Kidney capillary endothelial cell (primary cell): ENCODE measurements around the gene PPP2R5E.

ENCODE experiments used
- DNase-seq: peaks from one replicate; pipeline ENCODE4 v3.0.0-alpha.2; 2018; ENCODE audit warnings: low spot score

Gene PPP2R5E

GRCh38 chr14:63470962-63471793 lies 72.0 kb downstream of the PPP2R5E start:
- DNase-seq = peak; percentile 72

- no peak for DNase-seq
These were observed 74.9 kb downstream of the PPP2R5E start for GRCh38 chr14:63468294-63468693.

- no peak for DNase-seq
These were observed 75.6 kb downstream of the PPP2R5E start for GRCh38 chr14:63467440-63468072.

- no peak for DNase-seq
These were observed 77.8 kb downstream of the PPP2R5E start for GRCh38 chr14:63465347-63465746.

GRCh38 chr14:63460680-63461369 lies 82.4 kb downstream of the PPP2R5E start:
- DNase-seq = no peak

- no peak for DNase-seq
These were observed 83.4 kb downstream of the PPP2R5E start for GRCh38 chr14:63459738-63460137.

- no peak for DNase-seq
These were observed 85.7 kb downstream of the PPP2R5E start for GRCh38 chr14:63457498-63457897.

- DNase-seq = no peak
These were observed 88.1 kb downstream of the PPP2R5E start for GRCh38 chr14:63454863-63455622.

GRCh38 chr14:63454436-63454835 lies 88.7 kb downstream of the PPP2R5E start:
- DNase-seq = no peak

- DNase-seq = no peak
These were observed 89.7 kb downstream of the PPP2R5E start for GRCh38 chr14:63453443-63453936.

GRCh38 chr14:63452796-63453195 lies 90.4 kb downstream of the PPP2R5E start:
- no peak for DNase-seq

- no peak for DNase-seq
These were observed 94.3 kb downstream of the PPP2R5E start for GRCh38 chr14:63448841-63449240.

GRCh38 chr14:63444588-63444987 lies 98.6 kb downstream of the PPP2R5E start:
- DNase-seq = no peak

GRCh38 chr14:63443988-63444387 lies 99.2 kb downstream of the PPP2R5E start:
- no peak for DNase-seq

- DNase-seq = no peak
These were observed 99.8 kb downstream of the PPP2R5E start for GRCh38 chr14:63443361-63443760.

GRCh38 chr14:63438065-63438757 lies 105.0 kb downstream of the PPP2R5E start:
- peak; percentile 21 for DNase-seq

GRCh38 chr14:63436286-63437098 lies 106.7 kb downstream of the PPP2R5E start:
- no peak for DNase-seq

GRCh38 chr14:63435838-63436237 lies 107.3 kb downstream of the PPP2R5E start:
- DNase-seq = no peak

- DNase-seq = no peak
These were observed 108.0 kb downstream of the PPP2R5E start for GRCh38 chr14:63435204-63435603.

- no peak for DNase-seq
These were observed 110.2 kb downstream of the PPP2R5E start for GRCh38 chr14:63432888-63433552.
